ENCODE results near the gene AURKB. TPM values are rescaled to one million over a fixed set of nuclear protein-coding genes. Genes with fewer than 3 reads are reported as not detected.

Gene AURKB
- total and polyA plus RNA-seq, 2 of the 13 experiments (the other 11 are each of a cell fraction or from before 2014, with no cell fraction given) = 29.5 to 75.3 TPM

GRCh38 chr17:8210761-8211458 lies 535 bp upstream of the AURKB start (continued):
- TF ChIP-seq MED8 (CRISPR knock-in tag; IDR thresholded peaks at IDR 0.05; ENCODE audit: insufficient replicate concordance) (no peak), CC2D1A (CRISPR knock-in tag; IDR thresholded peaks at IDR 0.05) (no peak), NR2F6 (IDR thresholded peaks at IDR 0.05) (peak; percentile 66), NR2F6 (CRISPR knock-in tag; IDR thresholded peaks at IDR 0.05) (peak; percentile 53; the same call in 1 of the 2 replicates), PHF21A (CRISPR knock-in tag; IDR thresholded peaks at IDR 0.05) (no peak), ZNF543 (CRISPR knock-in tag; IDR thresholded peaks at IDR 0.05) (no peak), MTA3 (CRISPR knock-in tag; IDR thresholded peaks at IDR 0.05) (no peak), ARID2 (CRISPR knock-in tag; IDR thresholded peaks at IDR 0.05; ENCODE audit: borderline replicate concordance) (no peak), MAZ (IDR thresholded peaks at IDR 0.05; ENCODE audit: borderline replicate concordance, low read depth, low read length) (no peak), MAZ (CRISPR knock-in tag; IDR thresholded peaks at IDR 0.05; ENCODE audit: low read depth) (no peak), ATF7-NPFF (CRISPR knock-in tag; IDR thresholded peaks at IDR 0.05; ENCODE audit: low read depth) (no peak), HNRNPLL (IDR thresholded peaks at IDR 0.05; ENCODE audit: low read depth, low read length, poor library complexity, severe bottlenecking) (no peak), SNAPC5 (CRISPR knock-in tag; IDR thresholded peaks at IDR 0.05; ENCODE audit: borderline replicate concordance) (no peak), NAIF1 (CRISPR knock-in tag; IDR thresholded peaks at IDR 0.05; ENCODE audit: borderline replicate concordance) (no peak), MYC (CRISPR knock-in tag; IDR thresholded peaks at IDR 0.05; ENCODE audit: borderline replicate concordance) (no peak), MTF1 (CRISPR knock-in tag; IDR thresholded peaks at IDR 0.05) (no peak), TOE1 (CRISPR knock-in tag; IDR thresholded peaks at IDR 0.05) (no peak), XRCC5 (optimal IDR thresholded peaks at IDR 0.05; ENCODE audit: low read length) (no peak), ZNF20 (CRISPR knock-in tag; IDR thresholded peaks at IDR 0.05) (no peak), NCOA1 (CRISPR knock-in tag; IDR thresholded peaks at IDR 0.05) (no peak), MZF1 (CRISPR knock-in tag; IDR thresholded peaks at IDR 0.05; ENCODE audit: borderline replicate concordance) (no peak), HMGA1 (CRISPR knock-in tag; conservative IDR thresholded peaks at IDR 0.05) (no peak), KLF9 (CRISPR knock-in tag; IDR thresholded peaks at IDR 0.05; ENCODE audit: low read depth) (no peak), MLXIP (CRISPR knock-in tag; IDR thresholded peaks at IDR 0.05; ENCODE audit: borderline replicate concordance) (no peak), KAT7 (CRISPR knock-in tag; IDR thresholded peaks at IDR 0.05; ENCODE audit: borderline replicate concordance) (no peak), RXRA (CRISPR knock-in tag; IDR thresholded peaks at IDR 0.05) (0 out of 2 replicates have a peak, but pooled peaks have one; percentile 2), ZSCAN5A (CRISPR knock-in tag; IDR thresholded peaks at IDR 0.05; ENCODE audit: borderline replicate concordance) (no peak)

Data from HepG2 (cell line).